Ishikawa (cell line): ENCODE measurements around the gene TMC6.

Experiments
- CREB1 ChIP-seq: IDR thresholded peaks from 2 replicates; pipeline ENCODE4 v1.6.1; 2012; ENCODE audit warnings: low read depth
- EGR1 ChIP-seq: IDR thresholded peaks from 2 replicates; pipeline ENCODE4 v1.6.1; 2012
- EP300 ChIP-seq: IDR thresholded peaks from 2 replicates; pipeline ENCODE4 v1.6.1; 2012; ENCODE audit warnings: borderline replicate concordance
- NFIC ChIP-seq: IDR thresholded peaks from 2 replicates; pipeline ENCODE4 v1.6.1; 2012
- RAD21 ChIP-seq: IDR thresholded peaks from 2 replicates; pipeline ENCODE4 v1.6.1; 2012; ENCODE audit warnings: low read depth
- TAF1 ChIP-seq: IDR thresholded peaks from 2 replicates; pipeline ENCODE4 v1.6.1; 2012; ENCODE audit warnings: low read depth, mild to moderate bottlenecking
- TCF12 ChIP-seq: IDR thresholded peaks from 2 replicates; pipeline ENCODE4 v1.6.1; 2012; ENCODE audit warnings: low read depth
- YY1 ChIP-seq: IDR thresholded peaks from 2 replicates; pipeline ENCODE4 v1.6.1; 2012; ENCODE audit warnings: low read depth
- TF ChIP-seq, protein P1 (sequence below): IDR thresholded peaks from 2 replicates; pipeline ENCODE4 v1.6.1; 2012
- TF ChIP-seq, protein P2 (sequence below): IDR thresholded peaks from 2 replicates; pipeline ENCODE4 v1.6.1; 2012

DNA sequence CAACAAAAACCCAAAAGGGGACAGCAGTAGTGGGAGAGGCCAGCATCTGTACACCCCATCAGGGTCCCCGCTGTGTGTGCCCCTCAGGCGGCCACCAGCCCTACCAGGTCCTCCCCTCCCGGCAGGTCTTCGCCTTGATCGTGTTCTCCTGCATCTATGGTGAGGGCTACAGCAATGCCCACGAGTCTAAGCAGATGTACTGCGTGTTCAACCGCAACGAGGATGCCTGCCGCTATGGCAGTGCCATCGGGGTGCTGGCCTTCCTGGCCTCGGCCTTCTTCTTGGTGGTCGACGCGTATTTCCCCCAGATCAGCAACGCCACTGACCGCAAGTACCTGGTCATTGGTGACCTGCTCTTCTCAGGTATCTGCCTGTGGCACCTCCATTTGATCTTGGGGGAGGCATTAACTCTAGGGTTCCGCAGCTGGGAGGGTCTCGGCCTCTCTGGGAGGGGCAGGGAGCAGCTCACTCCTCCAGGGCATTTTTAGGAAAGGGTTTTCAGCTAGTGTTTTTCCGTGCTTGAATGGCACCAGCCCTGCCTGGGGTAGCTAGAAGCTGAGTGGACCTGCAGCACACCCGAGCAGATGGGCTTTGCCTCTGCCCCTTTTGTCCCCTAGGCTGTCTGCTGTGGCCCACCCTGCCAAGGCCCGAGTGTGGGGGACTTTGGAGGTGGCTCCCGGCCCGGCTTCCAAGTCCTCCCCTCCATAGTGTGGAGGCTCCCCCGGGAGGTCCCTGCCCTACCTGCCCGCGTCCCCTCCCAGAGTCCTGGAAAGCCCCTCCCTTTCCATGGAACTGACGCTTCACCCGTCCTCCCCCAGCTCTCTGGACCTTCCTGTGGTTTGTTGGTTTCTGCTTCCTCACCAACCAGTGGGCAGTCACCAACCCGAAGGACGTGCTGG is 42.4 kb upstream of the TMC6 start:
- TF ChIP-seq YY1 = no peak
- no peak for TF ChIP-seq TAF1
- TF ChIP-seq EGR1 = no peak
- TF ChIP-seq NFIC = no peak
- TF ChIP-seq TCF12 = no peak
- TF ChIP-seq, protein P1, sequence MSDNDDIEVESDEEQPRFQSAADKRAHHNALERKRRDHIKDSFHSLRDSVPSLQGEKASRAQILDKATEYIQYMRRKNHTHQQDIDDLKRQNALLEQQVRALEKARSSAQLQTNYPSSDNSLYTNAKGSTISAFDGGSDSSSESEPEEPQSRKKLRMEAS = no peak
- TF ChIP-seq, protein P2, sequence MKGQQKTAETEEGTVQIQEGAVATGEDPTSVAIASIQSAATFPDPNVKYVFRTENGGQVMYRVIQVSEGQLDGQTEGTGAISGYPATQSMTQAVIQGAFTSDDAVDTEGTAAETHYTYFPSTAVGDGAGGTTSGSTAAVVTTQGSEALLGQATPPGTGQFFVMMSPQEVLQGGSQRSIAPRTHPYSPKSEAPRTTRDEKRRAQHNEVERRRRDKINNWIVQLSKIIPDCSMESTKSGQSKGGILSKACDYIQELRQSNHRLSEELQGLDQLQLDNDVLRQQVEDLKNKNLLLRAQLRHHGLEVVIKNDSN = no peak
- no peak for TF ChIP-seq RAD21
- TF ChIP-seq EP300 = no peak
- TF ChIP-seq CREB1 = no peak
